ENCODE data around the gene PNPO. TPM values are rescaled to one million over a fixed set of nuclear protein-coding genes. Genes with fewer than 3 reads are reported as not detected.

The PNPO gene
- total and polyA plus RNA-seq, 2 of the 8 experiments (the other 6 are each of a cell fraction or from before 2014, with no cell fraction given), result 7.0 to 8.1 TPM

- TF ChIP-seq NANOG (IDR thresholded peaks at IDR 0.05; ENCODE audit: insufficient read depth, low read depth, low read length, poor library complexity, severe bottlenecking) (no peak), RFX5 (IDR thresholded peaks at IDR 0.05; ENCODE audit: borderline replicate concordance, low read depth, low read length) (no peak), CHD2 (IDR thresholded peaks at IDR 0.05; ENCODE audit: low read length) (no peak), ZNF274 (IDR thresholded peaks at IDR 0.05; ENCODE audit: borderline replicate concordance, extremely low read depth, low read length) (no peak), E2F6 (IDR thresholded peaks at IDR 0.05) (no peak), JUND (IDR thresholded peaks at IDR 0.05; ENCODE audit: low read length) (no peak), ATF2 (IDR thresholded peaks at IDR 0.05; ENCODE audit: low read length) (no peak), NRF1 (IDR thresholded peaks at IDR 0.05; ENCODE audit: low read depth, low read length) (no peak), TCF12 (IDR thresholded peaks at IDR 0.05; ENCODE audit: low read depth, low read length) (no peak)
Observed at GRCh38 chr17:47945529-47946508, 4.4 kb downstream of the PNPO start (continued).

Data from H1 (cell line).